ENCODE data around the gene COL4A1. TPM values are rescaled to one million over a fixed set of nuclear protein-coding genes. Genes with fewer than 3 reads are reported as not detected.
"Not testable (repeated sequence)": the region's sequence is repeated elsewhere in the genome, so short reads cannot be mapped to it uniquely, and the experiment has no call there.

The COL4A1 gene
- total RNA-seq, 3 donors from 2014 or later: 118 to 1,008 (median 370) TPM

GRCh38 chr13:110115591-110115990 lies 191.4 kb downstream of the COL4A1 start:
- H3K27ac ChIP-seq: no peak overlapping the region
- intact Hi-C loops (cut with DNase I; ENCODE audit: low total_unique reads): no loop called here
- no peak overlapping the region for H3K4me3 ChIP-seq
- no peaks in the 10 kb centered on the region for H3K9me3 ChIP-seq
- DNase-seq (ENCODE audit: low spot score in 2 of 2): no peak
- H3K4me1 ChIP-seq: no peaks in the 10 kb centered on the region
- TF ChIP-seq POLR2AphosphoS5 (IDR thresholded peaks at IDR 0.05): no peak
- H3K27me3 ChIP-seq: no peaks in the 10 kb centered on the region
- no peaks in the 10 kb centered on the region for H3K36me3 ChIP-seq

GRCh38 chr13:110114316-110114715 lies 192.6 kb downstream of the COL4A1 start:
- Histone ChIP-seq H3K4me1 (no peaks in the 10 kb centered on the region), H3K27me3 (no peaks in the 10 kb centered on the region), H3K27ac (no peak overlapping the region), H3K9me3 (no peaks in the 10 kb centered on the region), H3K36me3 (no peaks in the 10 kb centered on the region), H3K4me3 (no peak overlapping the region)
- intact Hi-C loops (cut with DNase I; ENCODE audit: low total_unique reads): no loop called here
- TF ChIP-seq CTCF (IDR thresholded peaks at IDR 0.05): no peak
- TF ChIP-seq POLR2A (IDR thresholded peaks at IDR 0.05): no peak
- no peak for TF ChIP-seq POLR2AphosphoS5 (IDR thresholded peaks at IDR 0.05)
- no peak for DNase-seq (ENCODE audit: low spot score in 2 of 2)

- TF ChIP-seq POLR2AphosphoS5 (IDR thresholded peaks at IDR 0.05): no peak
- TF ChIP-seq CTCF (IDR thresholded peaks at IDR 0.05): no peak
- TF ChIP-seq POLR2A (IDR thresholded peaks at IDR 0.05): no peak
- H3K4me1 ChIP-seq: no peaks in the 10 kb centered on the region
- no peak for DNase-seq (ENCODE audit: low spot score in 2 of 2)
- H3K9me3 ChIP-seq: no peaks in the 10 kb centered on the region
- no peak overlapping the region for H3K27ac ChIP-seq
- no peak overlapping the region for H3K4me3 ChIP-seq
- intact Hi-C loops (cut with DNase I; ENCODE audit: low total_unique reads): no loop called here
- no peaks in the 10 kb centered on the region for H3K27me3 ChIP-seq
- H3K36me3 ChIP-seq: no peaks in the 10 kb centered on the region
These were observed 193.6 kb downstream of the COL4A1 start for GRCh38 chr13:110113284-110113764.

GRCh38 chr13:110112379-110112778 lies 194.6 kb downstream of the COL4A1 start:
- intact Hi-C loops (cut with DNase I; ENCODE audit: low total_unique reads); H3K27me3 ChIP-seq: not testable (repeated sequence)

GRCh38 chr13:110110783-110111182 lies 196.2 kb downstream of the COL4A1 start:
- H3K27ac ChIP-seq: no peak overlapping the region
- no peaks in the 10 kb centered on the region for H3K4me1 ChIP-seq
- intact Hi-C loops (cut with DNase I; ENCODE audit: low total_unique reads): no loop called here
- no peaks in the 10 kb centered on the region for H3K36me3 ChIP-seq
- H3K27me3 ChIP-seq: no peaks in the 10 kb centered on the region
- H3K9me3 ChIP-seq: no peaks in the 10 kb centered on the region
- TF ChIP-seq POLR2AphosphoS5 (IDR thresholded peaks at IDR 0.05) (no peak), POLR2A (IDR thresholded peaks at IDR 0.05) (no peak), CTCF (IDR thresholded peaks at IDR 0.05) (no peak)
- H3K4me3 ChIP-seq: no peak overlapping the region
- DNase-seq (ENCODE audit: low spot score in 2 of 2): no peak

More at GRCh38 chr13:110112379-110112778, 194.6 kb downstream of the COL4A1 start:
- not testable (repeated sequence) for H3K4me3 ChIP-seq; H3K27ac ChIP-seq; H3K36me3 ChIP-seq; H3K9me3 ChIP-seq; DNase-seq (ENCODE audit: low spot score in 2 of 2); H3K4me1 ChIP-seq

- Histone ChIP-seq H3K4me3 (peak overlapping the region in 1 of 3 donors; percentile 23), H3K4me1 (no peaks in the 10 kb centered on the region), H3K36me3 (no peaks in the 10 kb centered on the region), H3K27me3 (no peaks in the 10 kb centered on the region), H3K9me3 (no peaks in the 10 kb centered on the region), H3K27ac (peak overlapping the region in 1 of 2 donors; percentile 25)
- no peak for TF ChIP-seq CTCF (IDR thresholded peaks at IDR 0.05)
- peak in 1 of 3 donors; percentile 28 for TF ChIP-seq POLR2AphosphoS5 (IDR thresholded peaks at IDR 0.05)
- TF ChIP-seq POLR2A (IDR thresholded peaks at IDR 0.05): no peak
- DNase-seq (ENCODE audit: low spot score in 2 of 2): no peak
- intact Hi-C loops (cut with DNase I; ENCODE audit: low total_unique reads): no loop called here
These were observed 197.0 kb downstream of the COL4A1 start for GRCh38 chr13:110109910-110110309.
